ENCODE data around the gene PDE1C. TPM values are rescaled to one million over a fixed set of nuclear protein-coding genes. Genes with fewer than 3 reads are reported as not detected.

PDE1C gene
- total and polyA plus RNA-seq, 9 donors: 4.8 to 20.0 (median 11.8) TPM

DNA sequence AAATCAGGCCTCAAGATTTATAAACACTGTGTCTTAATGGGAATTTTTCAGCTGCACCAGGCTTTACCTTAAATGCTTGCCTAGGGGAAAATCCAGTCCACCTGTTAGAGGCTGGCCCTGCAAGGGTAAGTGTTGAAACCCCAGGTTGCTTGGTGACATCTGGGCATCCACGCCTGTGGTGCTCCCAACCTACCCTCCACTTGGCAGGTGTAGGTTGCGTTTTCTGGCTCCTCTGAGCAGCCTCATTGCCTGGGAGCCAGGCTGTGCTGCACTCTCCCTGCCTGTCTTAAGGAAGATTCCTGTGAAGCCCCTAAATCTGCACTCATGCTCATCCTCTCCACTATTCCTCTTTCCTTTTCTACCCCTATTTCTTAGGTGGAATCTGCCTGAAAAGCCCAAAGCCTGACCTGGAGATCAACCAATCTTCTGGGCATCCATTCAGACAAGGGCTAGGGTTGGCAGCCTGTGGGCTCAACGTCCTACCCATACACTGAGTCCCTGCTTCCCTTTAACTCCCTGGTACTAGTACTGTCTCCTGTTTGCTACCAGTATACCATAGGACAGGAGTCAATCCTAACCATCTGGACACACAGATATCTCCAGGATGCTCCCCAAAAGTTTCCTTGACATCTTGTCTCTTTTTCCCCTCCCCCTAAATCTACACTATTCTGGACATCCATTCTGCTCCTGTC, 150.4 kb downstream of the PDE1C start:
- no peaks in the 10 kb centered on the region for H3K27me3 ChIP-seq
- WGBS, 3 donors: 68 to 79% (median 78%) methylated on average over 3 of the region's 3 CpGs
- H3K4me3 ChIP-seq: no peak overlapping the region
- DNase-seq: no peak
- no peak for TF ChIP-seq EP300 (IDR thresholded peaks at IDR 0.05)
- TF ChIP-seq POLR2A (IDR thresholded peaks at IDR 0.05): no peak
- TF ChIP-seq, protein P1, sequence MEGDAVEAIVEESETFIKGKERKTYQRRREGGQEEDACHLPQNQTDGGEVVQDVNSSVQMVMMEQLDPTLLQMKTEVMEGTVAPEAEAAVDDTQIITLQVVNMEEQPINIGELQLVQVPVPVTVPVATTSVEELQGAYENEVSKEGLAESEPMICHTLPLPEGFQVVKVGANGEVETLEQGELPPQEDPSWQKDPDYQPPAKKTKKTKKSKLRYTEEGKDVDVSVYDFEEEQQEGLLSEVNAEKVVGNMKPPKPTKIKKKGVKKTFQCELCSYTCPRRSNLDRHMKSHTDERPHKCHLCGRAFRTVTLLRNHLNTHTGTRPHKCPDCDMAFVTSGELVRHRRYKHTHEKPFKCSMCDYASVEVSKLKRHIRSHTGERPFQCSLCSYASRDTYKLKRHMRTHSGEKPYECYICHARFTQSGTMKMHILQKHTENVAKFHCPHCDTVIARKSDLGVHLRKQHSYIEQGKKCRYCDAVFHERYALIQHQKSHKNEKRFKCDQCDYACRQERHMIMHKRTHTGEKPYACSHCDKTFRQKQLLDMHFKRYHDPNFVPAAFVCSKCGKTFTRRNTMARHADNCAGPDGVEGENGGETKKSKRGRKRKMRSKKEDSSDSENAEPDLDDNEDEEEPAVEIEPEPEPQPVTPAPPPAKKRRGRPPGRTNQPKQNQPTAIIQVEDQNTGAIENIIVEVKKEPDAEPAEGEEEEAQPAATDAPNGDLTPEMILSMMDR (IDR thresholded peaks at IDR 0.05): no peak
- intact Hi-C loops (cut with DNase I): no loop called here
- no peaks in the 10 kb centered on the region for H3K9me3 ChIP-seq
- no peaks in the 10 kb centered on the region for H3K4me1 ChIP-seq (ENCODE audit: insufficient read depth)
- no peaks in the 10 kb centered on the region for H3K36me3 ChIP-seq
- no peak overlapping the region for H3K27ac ChIP-seq

DNA sequence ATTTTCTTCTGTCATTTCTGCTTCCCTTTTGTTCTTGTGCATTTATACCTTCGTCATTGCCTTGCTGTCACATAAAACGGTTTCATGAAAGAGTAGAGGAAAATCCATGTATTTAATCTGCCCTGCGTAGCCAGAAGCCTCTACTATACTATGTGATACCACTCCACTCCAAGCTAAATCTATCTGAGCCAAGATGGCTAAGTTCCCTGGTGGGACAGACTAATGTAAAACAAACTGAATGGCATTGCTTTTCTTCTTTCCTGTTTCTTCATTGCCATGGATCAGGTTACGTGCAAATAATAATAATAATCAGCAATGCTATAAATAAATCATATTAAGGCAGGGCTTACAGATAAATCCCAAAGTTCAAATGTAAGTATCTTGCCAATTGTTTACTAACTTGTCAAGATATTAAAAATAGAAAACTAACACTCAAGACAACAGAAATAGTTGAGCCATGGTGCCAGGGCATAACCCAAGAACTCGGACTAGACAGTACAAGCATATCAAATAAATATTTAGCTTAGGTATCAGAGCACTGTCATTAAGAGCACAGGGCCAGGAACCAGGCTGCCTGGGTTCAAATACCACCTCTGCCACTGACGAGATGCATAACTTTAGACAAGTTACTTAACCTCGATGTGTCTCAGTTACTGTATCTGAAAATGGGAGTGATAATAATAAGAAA, 151.4 kb downstream of the PDE1C start:
- H3K4me3 ChIP-seq: no peak overlapping the region
- DNase-seq: no peak
- H3K27me3 ChIP-seq: no peaks in the 10 kb centered on the region
- no peak overlapping the region for H3K27ac ChIP-seq
- H3K4me1 ChIP-seq (ENCODE audit: insufficient read depth): no peaks in the 10 kb centered on the region
- WGBS, 3 donors: 76 to 83% (median 83%) methylated on average over 7 of the region's 7 CpGs
- TF ChIP-seq POLR2A (IDR thresholded peaks at IDR 0.05): no peak
- TF ChIP-seq, protein P1 (IDR thresholded peaks at IDR 0.05): no peak
- TF ChIP-seq EP300 (IDR thresholded peaks at IDR 0.05): no peak
- no peaks in the 10 kb centered on the region for H3K36me3 ChIP-seq
- intact Hi-C loops (cut with DNase I): no loop called here
- H3K9me3 ChIP-seq: no peaks in the 10 kb centered on the region

DNA sequence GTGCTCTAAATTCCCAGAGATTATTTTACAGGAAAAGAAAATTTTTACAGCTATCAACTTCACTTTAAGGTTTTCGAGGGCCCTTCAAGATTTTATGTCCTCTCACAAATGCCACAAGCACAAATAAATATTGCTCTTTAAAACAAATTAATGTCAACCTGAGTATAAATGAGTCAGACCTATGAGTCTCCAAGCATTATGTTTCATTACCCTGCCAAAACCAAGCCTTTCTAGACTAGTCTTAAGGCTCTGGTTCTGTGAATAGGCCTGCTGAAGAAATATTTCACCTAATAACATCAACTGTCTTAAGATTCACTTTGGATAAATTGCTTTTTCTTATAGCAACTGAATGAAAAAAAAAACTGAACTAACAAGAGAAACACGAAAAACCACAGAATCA, 153.0 kb downstream of the PDE1C start:
- H3K4me1 ChIP-seq (ENCODE audit: insufficient read depth): no peaks in the 10 kb centered on the region
- 57 to 85% (median 80%) methylated on average over 2 of the region's 2 CpGs for WGBS, 3 donors
- H3K27ac ChIP-seq: no peak overlapping the region
- H3K4me3 ChIP-seq: no peak overlapping the region
- DNase-seq: no peak
- TF ChIP-seq, protein P1 (IDR thresholded peaks at IDR 0.05): no peak
- no peaks in the 10 kb centered on the region for H3K27me3 ChIP-seq
- no peaks in the 10 kb centered on the region for H3K9me3 ChIP-seq
- no peaks in the 10 kb centered on the region for H3K36me3 ChIP-seq
- intact Hi-C loops (cut with DNase I): no loop called here

DNA sequence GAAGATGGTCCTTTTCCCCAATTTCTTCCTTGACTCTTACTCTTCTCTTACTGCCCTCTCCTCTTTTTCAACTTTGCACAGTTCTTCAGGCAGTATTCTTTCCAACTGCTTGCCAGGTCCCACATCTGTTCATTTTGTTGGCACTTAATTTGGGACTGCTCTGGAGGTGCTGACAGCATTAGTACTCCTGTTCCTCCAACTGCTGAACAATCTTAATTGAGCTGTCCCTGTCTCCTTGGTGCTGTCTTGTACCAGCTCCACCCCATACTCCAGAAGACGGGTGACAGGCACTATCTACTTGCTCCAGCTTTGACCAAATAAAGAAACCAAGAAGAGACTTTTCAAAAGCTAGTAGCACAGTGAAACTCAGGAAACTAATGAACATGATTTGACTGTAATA, 160.0 kb downstream of the PDE1C start:
- TF ChIP-seq EP300 (IDR thresholded peaks at IDR 0.05) (no peak), POLR2A (IDR thresholded peaks at IDR 0.05) (no peak)
- TF ChIP-seq, protein P1 (IDR thresholded peaks at IDR 0.05): no peak
- Histone ChIP-seq H3K27me3 (no peaks in the 10 kb centered on the region), H3K4me3 (no peak overlapping the region), H3K4me1 (ENCODE audit: insufficient read depth) (no peaks in the 10 kb centered on the region), H3K27ac (no peak overlapping the region), H3K36me3 (no peaks in the 10 kb centered on the region), H3K9me3 (no peaks in the 10 kb centered on the region)
- intact Hi-C loops (cut with DNase I): no loop called here
- 68 to 78% (median 75%) methylated on average over 1 of the region's 1 CpG for WGBS, 3 donors
- no peak for DNase-seq

Data from ovary (tissue), 9 donors.